Chondrocyte (in vitro differentiated cells): ENCODE data around the gene APC. TPM values are rescaled to one million over a fixed set of nuclear protein-coding genes. Genes with fewer than 3 reads are reported as not detected.

ENCODE experiments used
- DNase-seq: peaks from one replicate; pipeline ENCODE4 v3.0.0; 2021; ENCODE audit warnings: mixed read lengths, low spot score
- H3K27ac Mint-ChIP-seq: one replicate; pipeline ENCODE4 v1.8.0; 2021; ENCODE audit warnings: mild to moderate bottlenecking, moderate library complexity, mixed read lengths; ENCODE audit not compliant: unreplicated experiment
- H3K27me3 Mint-ChIP-seq: 2 replicates; pipeline ENCODE4 v1.8.0; 2021; ENCODE audit warnings: low read depth, mixed read lengths
- H3K36me3 Mint-ChIP-seq: 2 replicates; pipeline ENCODE4 v1.8.0; 2021; ENCODE audit warnings: low read depth, mixed read lengths
- H3K4me1 Mint-ChIP-seq: 2 replicates; pipeline ENCODE4 v1.8.0; 2021; ENCODE audit warnings: low read depth, mild to moderate bottlenecking, mixed read lengths
- H3K4me3 Mint-ChIP-seq: one replicate; pipeline ENCODE4 v1.8.0; 2021; ENCODE audit warnings: mild to moderate bottlenecking, moderate library complexity, mixed read lengths; ENCODE audit not compliant: unreplicated experiment
- H3K9me3 Mint-ChIP-seq: 2 replicates; pipeline ENCODE4 v1.8.0; 2021; ENCODE audit warnings: low read depth, mixed read lengths
- CTCF ChIP-seq: fragments of 200-600 bp; sonication (generic); IDR thresholded peaks from 2 replicates; pipeline ENCODE4 v1.5.0; 2021; ENCODE audit warnings: antibody characterized with exemption, mild to moderate bottlenecking, moderate library complexity
- total RNA-seq: library from RNA; stranded (reverse); gene quantifications from 3 replicates; pipeline ENCODE4 v1.2.1, GENCODE V29; 2021

Gene APC
- total RNA-seq, 1 donor from 2014 or later = 48.7 TPM

GRCh38 chr5:112757468-112758208 is 20.0 kb downstream of the APC start:
- H3K27ac Mint-ChIP-seq = peak overlapping the region; percentile 59
- no peak overlapping the region for H3K4me3 Mint-ChIP-seq
- DNase-seq = no peak
- no peaks in the 10 kb centered on the region for H3K9me3 Mint-ChIP-seq
- no peaks in the 10 kb centered on the region for H3K27me3 Mint-ChIP-seq
- peak; percentile 96 for TF ChIP-seq CTCF
- H3K4me1 Mint-ChIP-seq = peaks cover 17% of the 10 kb centered on the region
- H3K36me3 Mint-ChIP-seq = no peaks in the 10 kb centered on the region

- H3K36me3 Mint-ChIP-seq = no peaks in the 10 kb centered on the region
- no peak for DNase-seq
- H3K27ac Mint-ChIP-seq = no peak overlapping the region
- no peak overlapping the region for H3K4me3 Mint-ChIP-seq
- H3K27me3 Mint-ChIP-seq = no peaks in the 10 kb centered on the region
- peaks cover 18% of the 10 kb centered on the region for H3K4me1 Mint-ChIP-seq
- no peak for TF ChIP-seq CTCF
- no peaks in the 10 kb centered on the region for H3K9me3 Mint-ChIP-seq
These were observed 21.0 kb downstream of the APC start for GRCh38 chr5:112758676-112759075.

- H3K36me3 Mint-ChIP-seq = peaks cover 3% of the 10 kb centered on the region
- H3K4me1 Mint-ChIP-seq = peaks cover 18% of the 10 kb centered on the region
- peak overlapping the region; percentile 62 for H3K27ac Mint-ChIP-seq
- H3K27me3 Mint-ChIP-seq = no peaks in the 10 kb centered on the region
- no peaks in the 10 kb centered on the region for H3K9me3 Mint-ChIP-seq
- TF ChIP-seq CTCF = no peak
- DNase-seq = no peak
- no peak overlapping the region for H3K4me3 Mint-ChIP-seq
These were observed 24.6 kb downstream of the APC start for GRCh38 chr5:112762113-112762810.

- no peak overlapping the region for H3K27ac Mint-ChIP-seq
- peaks cover 18% of the 10 kb centered on the region for H3K4me1 Mint-ChIP-seq
These were observed 25.5 kb downstream of the APC start for GRCh38 chr5:112763165-112763564.

More at GRCh38 chr5:112763165-112763564, 25.5 kb downstream of the APC start:
- Mint-ChIP-seq H3K27me3 (no peaks in the 10 kb centered on the region), H3K36me3 (peaks cover 5% of the 10 kb centered on the region), H3K9me3 (no peaks in the 10 kb centered on the region), H3K4me3 (no peak overlapping the region)
- no peak for TF ChIP-seq CTCF
- DNase-seq = no peak
